Astrocyte (in vitro differentiated cells and primary cell): ENCODE data around the gene ZNG1A.
A peak's percentile ranks its signal among the peaks of the same experiment; 100 is the strongest.
"Not testable (repeated sequence)": the region's sequence is repeated elsewhere in the genome, so short reads cannot be mapped to it uniquely, and the experiment has no call there.

ENCODE experiments used
- EZH2 ChIP-seq: IDR thresholded peaks from 2 replicates; pipeline ENCODE4 v1.6.1; 2012; ENCODE audit warnings: mild to moderate bottlenecking, low read length, inconsistent platforms; ENCODE audit not compliant: insufficient read depth
- TF ChIP-seq, protein P1 (sequence below): IDR thresholded peaks from 2 replicates; pipeline ENCODE4 v1.5.1; 2011; ENCODE audit warnings: low read depth, mild to moderate bottlenecking, inconsistent platforms, low read length, moderate library complexity; ENCODE audit not compliant: insufficient read depth

DNA sequence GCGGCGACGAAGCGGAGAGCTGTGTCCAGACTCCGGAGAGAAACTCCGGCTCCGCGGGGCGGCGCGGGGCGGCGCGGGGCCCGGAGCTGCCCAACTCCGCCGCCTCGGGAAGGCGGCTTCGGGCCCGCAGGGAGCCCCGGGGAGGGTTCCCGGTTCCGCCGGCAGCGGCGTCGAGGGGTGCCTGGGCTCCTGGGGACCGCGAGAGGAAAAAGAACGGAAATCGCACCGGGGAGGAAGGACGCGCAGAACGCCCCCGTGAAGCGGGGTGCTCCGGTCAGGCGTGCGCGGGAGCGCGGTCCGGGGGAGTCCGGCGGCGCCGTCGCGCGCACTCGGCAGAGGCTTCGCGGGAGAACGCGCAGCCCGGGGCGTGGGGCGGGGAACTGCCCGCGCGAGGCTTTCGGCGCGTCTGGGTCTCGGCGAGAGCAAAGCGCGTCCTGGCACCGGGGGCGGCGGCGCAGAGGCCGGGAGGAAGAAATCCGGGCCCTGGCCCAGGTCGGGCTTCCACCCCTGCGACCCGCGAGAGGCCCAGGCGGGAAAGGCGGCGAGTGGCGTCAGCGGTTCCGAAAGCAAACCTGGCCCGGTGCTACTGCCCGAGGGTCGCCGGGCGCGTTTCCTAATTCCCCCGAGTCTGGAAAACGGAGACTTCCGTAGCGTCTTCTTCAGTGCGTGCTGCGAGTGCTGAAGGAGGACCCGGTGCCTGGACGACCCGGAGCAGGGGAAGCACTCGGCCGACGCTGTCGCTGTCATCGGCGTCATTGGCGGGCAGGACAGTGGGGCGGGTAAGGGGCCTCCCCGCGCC, 65.2 kb downstream of the ZNG1A start:
- TF ChIP-seq, protein P1, sequence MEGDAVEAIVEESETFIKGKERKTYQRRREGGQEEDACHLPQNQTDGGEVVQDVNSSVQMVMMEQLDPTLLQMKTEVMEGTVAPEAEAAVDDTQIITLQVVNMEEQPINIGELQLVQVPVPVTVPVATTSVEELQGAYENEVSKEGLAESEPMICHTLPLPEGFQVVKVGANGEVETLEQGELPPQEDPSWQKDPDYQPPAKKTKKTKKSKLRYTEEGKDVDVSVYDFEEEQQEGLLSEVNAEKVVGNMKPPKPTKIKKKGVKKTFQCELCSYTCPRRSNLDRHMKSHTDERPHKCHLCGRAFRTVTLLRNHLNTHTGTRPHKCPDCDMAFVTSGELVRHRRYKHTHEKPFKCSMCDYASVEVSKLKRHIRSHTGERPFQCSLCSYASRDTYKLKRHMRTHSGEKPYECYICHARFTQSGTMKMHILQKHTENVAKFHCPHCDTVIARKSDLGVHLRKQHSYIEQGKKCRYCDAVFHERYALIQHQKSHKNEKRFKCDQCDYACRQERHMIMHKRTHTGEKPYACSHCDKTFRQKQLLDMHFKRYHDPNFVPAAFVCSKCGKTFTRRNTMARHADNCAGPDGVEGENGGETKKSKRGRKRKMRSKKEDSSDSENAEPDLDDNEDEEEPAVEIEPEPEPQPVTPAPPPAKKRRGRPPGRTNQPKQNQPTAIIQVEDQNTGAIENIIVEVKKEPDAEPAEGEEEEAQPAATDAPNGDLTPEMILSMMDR, result not testable (repeated sequence)
- TF ChIP-seq EZH2, result peak; percentile 93
